ENCODE measurements around the gene CCDC66. TPM values are rescaled to one million over a fixed set of nuclear protein-coding genes. Genes with fewer than 3 reads are reported as not detected.

CCDC66 gene
- total and polyA plus RNA-seq, 2 experiments from 2014 or later = 26.9 to 50.3 TPM

DNA sequence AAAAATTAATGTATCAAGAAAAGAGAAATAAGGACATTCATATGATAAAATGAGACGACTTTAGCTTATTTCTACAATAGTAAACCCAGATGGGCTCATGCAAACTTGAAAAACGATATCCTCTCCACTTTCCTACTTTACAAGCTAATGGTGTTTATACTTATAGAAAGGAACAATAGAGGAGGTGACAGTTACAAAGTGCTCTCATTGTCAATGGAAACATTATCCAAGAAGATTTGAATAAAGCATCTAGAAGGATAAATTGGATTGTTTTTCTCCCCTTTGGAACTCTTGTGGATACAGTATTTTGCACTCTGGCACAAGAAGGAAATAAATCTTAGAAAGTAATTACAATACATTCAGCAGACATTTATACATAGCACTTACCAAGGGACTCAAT, 20.2 kb upstream of the CCDC66 start:
- ATAC-seq = no peak
- no peak overlapping the region for H3K4me3 Mint-ChIP-seq
- no peaks in the 10 kb centered on the region for H3K9me2 ChIP-seq (ENCODE audit: insufficient read depth)
- H3K4me1 Mint-ChIP-seq = 0 out of 3 replicates have a peak, but pooled peaks cover 7% of the 10 kb centered on the region
- H3K9me3 Mint-ChIP-seq = no peaks in the 10 kb centered on the region
- no peaks in the 10 kb centered on the region for H3K4me1 ChIP-seq (ENCODE audit: insufficient read depth)
- TF ChIP-seq ZNF114 (CRISPR knock-in tag; IDR thresholded peaks at IDR 0.05) = no peak
- H2AFZ ChIP-seq = no peak overlapping the region
- H4K20me1 ChIP-seq (replicated peaks; ENCODE audit: insufficient read depth) = no peaks in the 10 kb centered on the region
- no peaks in the 10 kb centered on the region for H3K27me3 Mint-ChIP-seq (ENCODE audit: insufficient read depth, low read depth, poor library complexity)
- no peak overlapping the region for H3K27ac ChIP-seq (ENCODE audit: low read depth)
- no peak overlapping the region for H3K27ac Mint-ChIP-seq
- H3K36me3 Mint-ChIP-seq (ENCODE audit: low read depth) = no peaks in the 10 kb centered on the region
- no peak overlapping the region for H3K4me2 ChIP-seq
- H3K79me2 ChIP-seq (replicated peaks; ENCODE audit: insufficient read depth) = no peaks in the 10 kb centered on the region
- DNase-seq (ENCODE audit: low spot score) = no peak
- H3K27me3 ChIP-seq (ENCODE audit: insufficient read depth) = no peaks in the 10 kb centered on the region
- H3K4me3 ChIP-seq = no peak overlapping the region
- H3K36me3 ChIP-seq (ENCODE audit: insufficient read depth) = no peaks in the 10 kb centered on the region
- no peaks in the 10 kb centered on the region for H3F3A ChIP-seq (replicated peaks; ENCODE audit: low read depth)

GRCh38 chr3:56547486-56547885, 9.5 kb upstream of the CCDC66 start:
- Histone ChIP-seq H3K4me2 (no peak overlapping the region), H3K9me2 (ENCODE audit: insufficient read depth) (no peaks in the 10 kb centered on the region), H3K4me3 (no peak overlapping the region), H3K79me2 (replicated peaks; ENCODE audit: insufficient read depth) (no peaks in the 10 kb centered on the region), H2AFZ (no peak overlapping the region), H3K27me3 (ENCODE audit: insufficient read depth) (no peaks in the 10 kb centered on the region), H4K20me1 (replicated peaks; ENCODE audit: insufficient read depth) (no peaks in the 10 kb centered on the region), H3F3A (replicated peaks; ENCODE audit: low read depth) (no peaks in the 10 kb centered on the region), H3K4me1 (ENCODE audit: insufficient read depth) (peaks cover 3% of the 10 kb centered on the region; the same call in 1 of the 2 replicates), H3K36me3 (ENCODE audit: insufficient read depth) (no peaks in the 10 kb centered on the region), H3K27ac (ENCODE audit: low read depth) (no peak overlapping the region)
- no peak for DNase-seq (ENCODE audit: low spot score)
- Mint-ChIP-seq H3K27me3 (ENCODE audit: insufficient read depth, low read depth, poor library complexity) (no peaks in the 10 kb centered on the region), H3K9me3 (no peaks in the 10 kb centered on the region), H3K27ac (no peak overlapping the region), H3K36me3 (ENCODE audit: low read depth) (no peaks in the 10 kb centered on the region), H3K4me3 (no peak overlapping the region), H3K4me1 (no peaks in the 10 kb centered on the region)
- TF ChIP-seq STAT1 (IDR thresholded peaks at IDR 0.05; ENCODE audit: unreplicated experiment) (no peak), CTCF (conservative IDR thresholded peaks at IDR 0.05; ENCODE audit: low read depth in 2 of 2) (peak; percentile 43 to 46; a peak in 3 of 4 replicates), EZH2 (IDR thresholded peaks at IDR 0.05; ENCODE audit: low read depth, unreplicated experiment) (no peak)
- no peak for ATAC-seq

DNA sequence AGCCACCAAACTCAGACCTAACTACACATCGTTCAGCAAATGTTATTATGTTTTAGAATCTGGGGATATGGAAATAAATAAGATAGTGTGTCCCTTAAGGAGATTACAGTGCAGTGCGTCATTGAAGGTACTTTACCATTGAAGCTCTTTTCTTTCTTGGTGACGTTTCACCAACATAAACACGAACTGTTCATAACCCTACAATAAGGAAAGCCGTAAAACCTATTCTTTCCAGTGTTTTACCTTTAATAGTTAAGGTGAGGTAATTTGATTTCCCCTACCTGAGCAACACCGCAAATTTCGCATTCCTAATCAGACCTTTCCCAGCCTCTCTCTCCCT, 826 bp downstream of the CCDC66 start:
- Mint-ChIP-seq H3K4me3 (peak overlapping the region; percentile 91), H3K4me1 (no peaks in the 10 kb centered on the region; the same call in 2 of the 3 replicates), H3K36me3 (ENCODE audit: low read depth) (peaks cover 17% of the 10 kb centered on the region), H3K9me3 (no peaks in the 10 kb centered on the region), H3K27me3 (ENCODE audit: insufficient read depth, low read depth, poor library complexity) (no peaks in the 10 kb centered on the region), H3K27ac (peak overlapping the region; percentile 96)
- Histone ChIP-seq H2AFZ (no peak overlapping the region), H3K9me2 (ENCODE audit: insufficient read depth) (no peaks in the 10 kb centered on the region), H3K27ac (ENCODE audit: low read depth) (no peak overlapping the region; the same call in 1 of the 2 replicates), H3K79me2 (replicated peaks; ENCODE audit: insufficient read depth) (peaks cover 28% of the 10 kb centered on the region), H3K4me3 (peak overlapping the region; percentile 78), H3K4me1 (ENCODE audit: insufficient read depth) (no peaks in the 10 kb centered on the region; the same call in 1 of the 2 replicates), H4K20me1 (replicated peaks; ENCODE audit: insufficient read depth) (no peaks in the 10 kb centered on the region; the same call in 1 of the 2 replicates), H3F3A (replicated peaks; ENCODE audit: low read depth) (no peaks in the 10 kb centered on the region), H3K36me3 (ENCODE audit: insufficient read depth) (peaks cover 19% of the 10 kb centered on the region; the same call in 1 of the 2 replicates), H3K4me2 (peak overlapping the region; percentile 93), H3K27me3 (ENCODE audit: insufficient read depth) (no peaks in the 10 kb centered on the region)
- TF ChIP-seq CTCF (conservative IDR thresholded peaks at IDR 0.05; ENCODE audit: low read depth in 2 of 2) = peak in 1 of 2 experiments; percentile 27; a peak in 1 of 4 replicates
- TF ChIP-seq, protein P1, sequence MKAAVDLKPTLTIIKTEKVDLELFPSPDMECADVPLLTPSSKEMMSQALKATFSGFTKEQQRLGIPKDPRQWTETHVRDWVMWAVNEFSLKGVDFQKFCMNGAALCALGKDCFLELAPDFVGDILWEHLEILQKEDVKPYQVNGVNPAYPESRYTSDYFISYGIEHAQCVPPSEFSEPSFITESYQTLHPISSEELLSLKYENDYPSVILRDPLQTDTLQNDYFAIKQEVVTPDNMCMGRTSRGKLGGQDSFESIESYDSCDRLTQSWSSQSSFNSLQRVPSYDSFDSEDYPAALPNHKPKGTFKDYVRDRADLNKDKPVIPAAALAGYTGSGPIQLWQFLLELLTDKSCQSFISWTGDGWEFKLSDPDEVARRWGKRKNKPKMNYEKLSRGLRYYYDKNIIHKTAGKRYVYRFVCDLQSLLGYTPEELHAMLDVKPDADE (IDR thresholded peaks at IDR 0.05) = no peak
- TF ChIP-seq REST (IDR thresholded peaks at IDR 0.05; ENCODE audit: unreplicated experiment) = no peak
- TF ChIP-seq CREB1 (CRISPR knock-in tag; IDR thresholded peaks at IDR 0.05; ENCODE audit: low read depth) = no peak
- no peak for DNase-seq (ENCODE audit: low spot score)
- no peak for ATAC-seq
